GM23338 (cell line): Measurements from ENCODE around the gene ZNF281. TPM values are rescaled to one million over a fixed set of nuclear protein-coding genes. Genes with fewer than 3 reads are reported as not detected.

Source experiments
- ATAC-seq: fragments of 200-7000 bp; cut with Tn5 transposase; 3 replicates; pipeline ENCODE4 v1.9.1; 2020
- DNase-seq: peaks from one replicate; pipeline ENCODE4 v3.0.0-alpha.2; 2015; ENCODE audit warnings: low spot score
- H2AFZ ChIP-seq: fragments of 200-600 bp; sonication (generic); 2 replicates; pipeline ENCODE4 v1.8.0; 2016; ENCODE audit warnings: antibody characterized with exemption, mild to moderate bottlenecking, moderate library complexity
- H3F3A ChIP-seq: fragments of 200-600 bp; sonication (generic); replicated peaks from 2 replicates; pipeline ENCODE4 v1.8.0; 2017; ENCODE audit warnings: antibody characterized with exemption, mixed run types, low read depth
- H3K27ac ChIP-seq: fragments of 200-600 bp; sonication (generic); 2 replicates; pipeline ENCODE4 v1.6.1; 2016; ENCODE audit warnings: low read depth
- H3K27me3 ChIP-seq: fragments of 200-600 bp; sonication (generic); 2 replicates; pipeline ENCODE4 v1.8.0; 2016; ENCODE audit warnings: mild to moderate bottlenecking, mixed run types, moderate library complexity; ENCODE audit not compliant: insufficient read depth
- H3K36me3 ChIP-seq: fragments of 200-600 bp; sonication (generic); 2 replicates; pipeline ENCODE4 v1.8.0; 2016; ENCODE audit warnings: mild to moderate bottlenecking; ENCODE audit not compliant: insufficient read depth
- H3K4me1 ChIP-seq: fragments of 200-600 bp; sonication (generic); 2 replicates; pipeline ENCODE4 v1.8.0; 2016; ENCODE audit warnings: mild to moderate bottlenecking, moderate library complexity; ENCODE audit not compliant: insufficient read depth
- H3K4me2 ChIP-seq: fragments of 200-600 bp; sonication (generic); 2 replicates; pipeline ENCODE4 v1.7.1; 2017; ENCODE audit warnings: mixed run types
- H3K4me3 ChIP-seq: fragments of 200-600 bp; sonication (generic); 2 replicates; pipeline ENCODE4 v1.6.1; 2016; ENCODE audit warnings: mixed run types
- H3K79me2 ChIP-seq: fragments of 200-600 bp; sonication (generic); replicated peaks from 2 replicates; pipeline ENCODE4 v1.8.0; 2017; ENCODE audit warnings: mild to moderate bottlenecking; ENCODE audit not compliant: insufficient read depth
- H3K9me2 ChIP-seq: fragments of 200-600 bp; sonication (generic); 2 replicates; pipeline ENCODE4 v1.8.0; 2017; ENCODE audit not compliant: insufficient read depth
- H4K20me1 ChIP-seq: fragments of 200-600 bp; sonication (generic); replicated peaks from 2 replicates; pipeline ENCODE4 v1.8.0; 2017; ENCODE audit warnings: mild to moderate bottlenecking; ENCODE audit not compliant: insufficient read depth
- H3K27ac Mint-ChIP-seq: 2 replicates; pipeline ENCODE4 v1.8.0; 2020; ENCODE audit warnings: inconsistent platforms, mild to moderate bottlenecking, moderate library complexity, mixed read lengths
- H3K27me3 Mint-ChIP-seq: 3 replicates; pipeline ENCODE4 v1.8.0; 2022; ENCODE audit warnings: low read depth, mild to moderate bottlenecking, moderate library complexity, mixed read lengths, inconsistent platforms; ENCODE audit not compliant: insufficient read depth, poor library complexity
- H3K36me3 Mint-ChIP-seq: 3 replicates; pipeline ENCODE4 v1.8.0; 2021; ENCODE audit warnings: low read depth, mild to moderate bottlenecking, inconsistent platforms, moderate library complexity, mixed read lengths
- H3K4me1 Mint-ChIP-seq: 3 replicates; pipeline ENCODE4 v1.8.0; 2020; ENCODE audit warnings: mild to moderate bottlenecking, inconsistent platforms, mixed read lengths
- H3K4me3 Mint-ChIP-seq: 3 replicates; pipeline ENCODE4 v1.8.0; 2021; ENCODE audit warnings: moderate library complexity, mild to moderate bottlenecking, inconsistent platforms, mixed read lengths
- H3K9me3 Mint-ChIP-seq: 3 replicates; pipeline ENCODE4 v1.8.0; 2020; ENCODE audit warnings: moderate library complexity, mild to moderate bottlenecking, inconsistent platforms, mixed read lengths
- EZH2 ChIP-seq: fragments of 200-600 bp; sonication (generic); IDR thresholded peaks from one replicate; pipeline ENCODE4 v1.8.0; 2017; ENCODE audit warnings: antibody characterized with exemption, mild to moderate bottlenecking, low read depth; ENCODE audit not compliant: unreplicated experiment
- EZH2phosphoT487 ChIP-seq: fragments of 200-600 bp; sonication (generic); IDR thresholded peaks from one replicate; pipeline ENCODE4 v1.8.1; 2018; ENCODE audit warnings: antibody characterized with exemption; ENCODE audit not compliant: unreplicated experiment
- NANOG ChIP-seq: IDR thresholded peaks from 2 replicates; pipeline ENCODE4 v1.6.1; 2016; ENCODE audit warnings: antibody characterized with exemption, borderline replicate concordance
- POLR2AphosphoS5 ChIP-seq: IDR thresholded peaks from 2 replicates; pipeline ENCODE4 v1.6.1; 2016; ENCODE audit warnings: antibody characterized with exemption, low read depth
- STAT1 ChIP-seq: IDR thresholded peaks from one replicate; pipeline ENCODE4 v1.6.1; 2016; ENCODE audit warnings: antibody characterized with exemption; ENCODE audit not compliant: unreplicated experiment
- ZNF114 ChIP-seq: fragments of 250-450 bp; sonication (Bioruptor Pico); IDR thresholded peaks from 2 replicates; pipeline ENCODE4 v1.5.0; 2020; ENCODE audit warnings: mild to moderate bottlenecking, moderate library complexity
- polyA plus RNA-seq: library from polyadenylated mRNA; unstranded; fragments of >200 nt; fragmentation: Nextera tagmentation; extraction: Ambion mirVana; gene quantifications from 2 replicates; pipeline ENCODE4 v1.2.1, GENCODE V29; 2016
- total RNA-seq: library from RNA; depleted of rRNA; stranded (reverse); fragments of >200 nt; shearing (Covaris generic); gene quantifications from 2 replicates; pipeline ENCODE4 v1.2.3, GENCODE V29; 2014
- TF ChIP-seq, protein P1 (sequence below): fragments of 250-450 bp; sonication (Bioruptor Pico); IDR thresholded peaks from 2 replicates; pipeline ENCODE4 v1.5.0; 2020; ENCODE audit warnings: mild to moderate bottlenecking, moderate library complexity
- TF ChIP-seq, protein P2 (sequence below): IDR thresholded peaks from 2 replicates; pipeline ENCODE4 v1.6.1; 2016; ENCODE audit warnings: antibody characterized with exemption

ZNF281 gene
- total and polyA plus RNA-seq, 2 experiments from 2014 or later: 62.1 to 79.3 TPM

DNA sequence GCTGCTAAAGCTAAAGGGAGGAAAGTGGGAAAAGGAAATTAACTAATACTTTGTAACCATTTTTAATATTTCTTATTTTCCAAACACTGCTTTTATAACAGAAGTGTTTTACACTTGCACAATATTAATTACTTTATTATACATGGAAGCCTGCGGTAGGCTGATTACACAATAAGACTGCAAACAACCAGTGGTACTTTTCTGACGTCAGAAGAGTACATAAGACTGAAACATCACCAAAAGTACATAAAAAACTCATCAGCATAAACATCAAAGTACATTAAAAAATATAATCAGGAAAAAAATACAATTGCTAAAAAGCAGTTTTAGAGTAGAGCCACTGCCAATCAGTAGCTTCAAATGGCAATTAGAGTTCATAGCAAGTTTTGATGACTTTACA is 4.6 kb downstream of the ZNF281 start (continued):
- TF ChIP-seq, protein P1, sequence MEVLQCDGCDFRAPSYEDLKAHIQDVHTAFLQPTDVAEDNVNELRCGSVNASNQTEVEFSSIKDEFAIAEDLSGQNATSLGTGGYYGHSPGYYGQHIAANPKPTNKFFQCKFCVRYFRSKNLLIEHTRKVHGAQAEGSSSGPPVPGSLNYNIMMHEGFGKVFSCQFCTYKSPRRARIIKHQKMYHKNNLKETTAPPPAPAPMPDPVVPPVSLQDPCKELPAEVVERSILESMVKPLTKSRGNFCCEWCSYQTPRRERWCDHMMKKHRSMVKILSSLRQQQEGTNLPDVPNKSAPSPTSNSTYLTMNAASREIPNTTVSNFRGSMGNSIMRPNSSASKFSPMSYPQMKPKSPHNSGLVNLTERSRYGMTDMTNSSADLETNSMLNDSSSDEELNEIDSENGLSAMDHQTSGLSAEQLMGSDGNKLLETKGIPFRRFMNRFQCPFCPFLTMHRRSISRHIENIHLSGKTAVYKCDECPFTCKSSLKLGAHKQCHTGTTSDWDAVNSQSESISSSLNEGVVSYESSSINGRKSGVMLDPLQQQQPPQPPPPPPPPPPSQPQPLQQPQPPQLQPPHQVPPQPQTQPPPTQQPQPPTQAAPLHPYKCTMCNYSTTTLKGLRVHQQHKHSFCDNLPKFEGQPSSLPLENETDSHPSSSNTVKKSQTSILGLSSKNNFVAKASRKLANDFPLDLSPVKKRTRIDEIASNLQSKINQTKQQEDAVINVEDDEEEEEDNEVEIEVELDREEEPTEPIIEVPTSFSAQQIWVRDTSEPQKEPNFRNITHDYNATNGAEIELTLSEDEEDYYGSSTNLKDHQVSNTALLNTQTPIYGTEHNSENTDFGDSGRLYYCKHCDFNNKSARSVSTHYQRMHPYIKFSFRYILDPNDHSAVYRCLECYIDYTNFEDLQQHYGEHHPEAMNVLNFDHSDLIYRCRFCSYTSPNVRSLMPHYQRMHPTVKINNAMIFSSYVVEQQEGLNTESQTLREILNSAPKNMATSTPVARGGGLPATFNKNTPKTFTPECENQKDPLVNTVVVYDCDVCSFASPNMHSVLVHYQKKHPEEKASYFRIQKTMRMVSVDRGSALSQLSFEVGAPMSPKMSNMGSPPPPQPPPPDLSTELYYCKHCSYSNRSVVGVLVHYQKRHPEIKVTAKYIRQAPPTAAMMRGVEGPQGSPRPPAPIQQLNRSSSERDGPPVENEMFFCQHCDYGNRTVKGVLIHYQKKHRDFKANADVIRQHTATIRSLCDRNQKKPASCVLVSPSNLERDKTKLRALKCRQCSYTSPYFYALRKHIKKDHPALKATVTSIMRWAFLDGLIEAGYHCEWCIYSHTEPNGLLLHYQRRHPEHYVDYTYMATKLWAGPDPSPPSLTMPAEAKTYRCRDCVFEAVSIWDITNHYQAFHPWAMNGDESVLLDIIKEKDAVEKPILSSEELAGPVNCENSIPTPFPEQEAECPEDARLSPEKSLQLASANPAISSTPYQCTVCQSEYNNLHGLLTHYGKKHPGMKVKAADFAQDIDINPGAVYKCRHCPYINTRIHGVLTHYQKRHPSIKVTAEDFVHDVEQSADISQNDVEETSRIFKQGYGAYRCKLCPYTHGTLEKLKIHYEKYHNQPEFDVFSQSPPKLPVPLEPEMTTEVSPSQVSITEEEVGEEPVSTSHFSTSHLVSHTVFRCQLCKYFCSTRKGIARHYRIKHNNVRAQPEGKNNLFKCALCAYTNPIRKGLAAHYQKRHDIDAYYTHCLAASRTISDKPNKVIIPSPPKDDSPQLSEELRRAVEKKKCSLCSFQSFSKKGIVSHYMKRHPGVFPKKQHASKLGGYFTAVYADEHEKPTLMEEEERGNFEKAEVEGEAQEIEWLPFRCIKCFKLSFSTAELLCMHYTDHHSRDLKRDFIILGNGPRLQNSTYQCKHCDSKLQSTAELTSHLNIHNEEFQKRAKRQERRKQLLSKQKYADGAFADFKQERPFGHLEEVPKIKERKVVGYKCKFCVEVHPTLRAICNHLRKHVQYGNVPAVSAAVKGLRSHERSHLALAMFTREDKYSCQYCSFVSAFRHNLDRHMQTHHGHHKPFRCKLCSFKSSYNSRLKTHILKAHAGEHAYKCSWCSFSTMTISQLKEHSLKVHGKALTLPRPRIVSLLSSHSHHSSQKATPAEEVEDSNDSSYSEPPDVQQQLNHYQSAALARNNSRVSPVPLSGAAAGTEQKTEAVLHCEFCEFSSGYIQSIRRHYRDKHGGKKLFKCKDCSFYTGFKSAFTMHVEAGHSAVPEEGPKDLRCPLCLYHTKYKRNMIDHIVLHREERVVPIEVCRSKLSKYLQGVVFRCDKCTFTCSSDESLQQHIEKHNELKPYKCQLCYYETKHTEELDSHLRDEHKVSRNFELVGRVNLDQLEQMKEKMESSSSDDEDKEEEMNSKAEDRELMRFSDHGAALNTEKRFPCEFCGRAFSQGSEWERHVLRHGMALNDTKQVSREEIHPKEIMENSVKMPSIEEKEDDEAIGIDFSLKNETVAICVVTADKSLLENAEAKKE (CRISPR knock-in tag): no peak
- no peak for TF ChIP-seq NANOG

DNA sequence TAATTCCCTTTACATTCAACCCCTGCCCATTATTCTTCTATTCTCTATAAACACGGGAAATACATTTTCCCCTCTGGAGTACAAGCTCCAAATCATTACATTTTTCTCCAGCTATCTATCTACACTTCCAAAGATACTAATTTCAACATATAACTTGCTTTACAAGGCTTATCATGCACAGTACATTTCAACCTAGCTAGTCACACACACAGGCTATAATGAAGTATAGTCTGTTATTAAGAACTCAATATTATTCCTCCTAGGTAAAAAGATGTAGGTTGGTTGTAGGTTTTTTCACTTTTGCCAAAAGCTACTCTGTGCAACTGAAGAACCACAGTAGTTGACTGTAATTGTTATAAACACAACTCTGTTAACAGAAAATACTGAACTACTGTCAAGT is 8.1 kb downstream of the ZNF281 start:
- no peak overlapping the region for H2AFZ ChIP-seq
- H3K4me2 ChIP-seq: 0 out of 2 replicates have a peak overlapping the region, but pooled peaks have one; percentile 5
- Mint-ChIP-seq H3K4me1 (peaks cover 65% of the 10 kb centered on the region), H3K36me3 (peaks cover 40% of the 10 kb centered on the region), H3K27me3 (peaks cover 2% of the 10 kb centered on the region), H3K4me3 (no peak overlapping the region), H3K9me3 (no peaks in the 10 kb centered on the region), H3K27ac (peak overlapping the region; percentile 49)
- H3K9me2 ChIP-seq: no peaks in the 10 kb centered on the region
- ATAC-seq (no peak), DNase-seq (no peak)
- peaks cover 91% of the 10 kb centered on the region for H3K79me2 ChIP-seq
- no peak overlapping the region for H3K4me3 ChIP-seq
- peak overlapping the region; percentile 29; the same call in 1 of the 2 replicates for H3K27ac ChIP-seq
- peaks cover 21% of the 10 kb centered on the region; the same call in 1 of the 2 replicates for H3K36me3 ChIP-seq
- peaks cover 27% of the 10 kb centered on the region for H4K20me1 ChIP-seq
- H3F3A ChIP-seq: no peaks in the 10 kb centered on the region
- H3K4me1 ChIP-seq: peaks cover 58% of the 10 kb centered on the region
- H3K27me3 ChIP-seq: no peaks in the 10 kb centered on the region
- TF ChIP-seq, protein P2, sequence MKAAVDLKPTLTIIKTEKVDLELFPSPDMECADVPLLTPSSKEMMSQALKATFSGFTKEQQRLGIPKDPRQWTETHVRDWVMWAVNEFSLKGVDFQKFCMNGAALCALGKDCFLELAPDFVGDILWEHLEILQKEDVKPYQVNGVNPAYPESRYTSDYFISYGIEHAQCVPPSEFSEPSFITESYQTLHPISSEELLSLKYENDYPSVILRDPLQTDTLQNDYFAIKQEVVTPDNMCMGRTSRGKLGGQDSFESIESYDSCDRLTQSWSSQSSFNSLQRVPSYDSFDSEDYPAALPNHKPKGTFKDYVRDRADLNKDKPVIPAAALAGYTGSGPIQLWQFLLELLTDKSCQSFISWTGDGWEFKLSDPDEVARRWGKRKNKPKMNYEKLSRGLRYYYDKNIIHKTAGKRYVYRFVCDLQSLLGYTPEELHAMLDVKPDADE: no peak
- TF ChIP-seq EZH2phosphoT487: no peak
- TF ChIP-seq, protein P1 (CRISPR knock-in tag): no peak
- no peak for TF ChIP-seq ZNF114 (CRISPR knock-in tag)
- TF ChIP-seq STAT1: no peak
- TF ChIP-seq EZH2: no peak
- TF ChIP-seq POLR2AphosphoS5: no peak
